GM19463 (cell line): ENCODE data around the gene HEG1.

Experiments used
- ATAC-seq: cut with Tn5 transposase; IDR thresholded peaks from one replicate; pipeline ENCODE4 v1.9.1; 2021; ENCODE audit warnings: mild to moderate bottlenecking, moderate library complexity; ENCODE audit not compliant: unreplicated experiment

The HEG1 gene

GRCh38 chr3:125050488-125051090 lies 5.2 kb downstream of the HEG1 start:
- no peak for ATAC-seq

- ATAC-seq: no peak
These were observed 7.5 kb downstream of the HEG1 start for GRCh38 chr3:125048282-125048681.

GRCh38 chr3:125045965-125046364 lies 9.8 kb downstream of the HEG1 start:
- no peak for ATAC-seq

DNA sequence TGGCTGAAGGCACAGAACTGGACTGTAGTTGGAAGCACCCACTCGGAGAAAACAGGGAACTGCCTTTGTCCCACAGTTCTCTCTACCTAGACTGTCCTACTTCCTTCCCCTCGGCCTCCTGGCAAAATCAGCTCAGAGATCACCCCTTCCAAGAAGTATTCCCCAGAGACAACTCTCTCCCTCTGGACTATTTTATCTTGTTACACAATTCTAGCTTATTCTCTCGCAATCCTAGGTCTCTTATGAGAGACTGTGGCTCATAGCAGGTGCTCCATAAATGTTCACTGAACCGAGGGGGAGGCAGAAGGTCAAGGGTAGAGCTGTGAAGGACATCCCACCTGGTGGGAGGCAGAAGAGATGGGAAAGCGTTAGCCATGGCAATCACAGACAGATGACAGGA lies 10.6 kb downstream of the HEG1 start:
- no peak for ATAC-seq

DNA sequence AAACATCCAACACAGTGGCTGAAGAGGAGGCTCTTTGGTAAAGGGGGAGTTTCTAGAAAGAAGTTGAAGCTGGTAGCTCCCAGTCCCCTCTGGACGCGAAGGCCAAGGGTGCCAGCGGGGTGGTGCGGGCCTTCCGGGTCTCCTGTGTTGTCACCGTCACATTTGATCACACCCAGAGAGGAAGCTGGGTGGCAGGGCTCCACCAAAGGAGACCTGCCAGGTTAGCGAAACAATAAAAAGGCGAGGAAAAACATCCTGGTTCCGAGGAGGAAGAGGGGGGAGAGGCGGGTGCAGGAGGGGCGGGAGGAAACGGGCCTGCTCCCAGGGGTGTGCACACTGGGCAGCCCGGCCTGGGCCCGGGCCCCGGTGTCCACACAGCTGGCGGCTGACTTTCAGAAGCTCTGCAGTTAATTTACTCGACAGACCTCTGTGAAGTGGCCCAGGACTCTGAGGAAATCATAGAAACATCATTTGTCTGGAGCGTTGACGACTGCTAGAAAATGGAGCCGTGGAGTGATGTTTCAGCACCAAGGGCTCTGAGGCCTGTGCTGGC lies 12.1 kb downstream of the HEG1 start:
- no peak for ATAC-seq

- no peak for ATAC-seq
These were observed 12.9 kb downstream of the HEG1 start for GRCh38 chr3:125042725-125043406.

DNA sequence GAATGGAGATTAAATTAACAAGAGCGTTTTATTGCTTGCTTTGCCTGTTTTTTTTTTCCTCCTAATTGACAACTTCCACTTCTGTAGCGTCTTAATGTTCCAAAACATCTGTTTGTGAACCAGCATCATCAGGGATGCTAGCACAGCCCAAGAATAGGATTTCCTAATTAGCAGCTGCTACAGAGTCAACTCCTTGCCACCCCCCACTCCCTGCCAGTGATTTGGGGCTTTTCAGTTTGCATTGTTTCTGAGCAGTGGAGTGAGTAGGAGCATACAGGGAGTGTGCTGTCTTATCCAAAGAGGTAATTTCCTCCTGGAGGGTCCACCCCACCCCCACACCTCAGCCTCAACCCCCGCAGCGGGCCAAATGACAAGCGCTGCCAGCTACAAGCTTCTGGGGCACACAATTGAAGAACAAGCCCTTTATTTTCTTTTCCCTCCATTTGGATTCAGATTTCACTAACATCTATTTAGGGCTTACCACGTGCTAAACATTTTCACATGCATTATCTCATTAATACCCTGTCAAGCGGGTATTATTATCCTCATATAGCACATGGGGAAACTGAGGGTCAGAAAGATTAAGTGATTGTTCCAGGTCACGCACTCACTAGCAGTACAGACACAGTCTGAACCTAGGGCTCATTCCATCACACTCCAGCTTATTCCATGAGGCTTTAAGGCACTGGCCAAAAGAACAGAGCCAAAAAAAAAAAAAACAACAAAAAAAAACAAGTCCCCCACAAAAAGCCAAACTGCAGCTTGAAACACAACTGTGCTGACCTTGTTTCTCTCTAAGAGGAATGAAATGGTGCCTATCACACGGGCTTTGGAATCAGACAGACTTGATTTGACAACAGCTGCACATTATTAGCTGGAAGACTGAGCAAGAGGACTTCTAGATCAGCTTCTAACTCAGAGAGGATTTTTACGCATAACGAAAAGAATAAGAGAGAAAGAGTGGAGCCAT lies 16.4 kb downstream of the HEG1 start:
- ATAC-seq: no peak

GRCh38 chr3:125037498-125038150 lies 18.2 kb downstream of the HEG1 start:
- no peak for ATAC-seq

- peak; percentile 67 for ATAC-seq
These were observed 20.6 kb downstream of the HEG1 start for GRCh38 chr3:125035217-125035616.

- no peak for ATAC-seq
These were observed 22.2 kb downstream of the HEG1 start for GRCh38 chr3:125033616-125034015.

- no peak for ATAC-seq
These were observed 22.7 kb downstream of the HEG1 start for GRCh38 chr3:125033135-125033534.

DNA sequence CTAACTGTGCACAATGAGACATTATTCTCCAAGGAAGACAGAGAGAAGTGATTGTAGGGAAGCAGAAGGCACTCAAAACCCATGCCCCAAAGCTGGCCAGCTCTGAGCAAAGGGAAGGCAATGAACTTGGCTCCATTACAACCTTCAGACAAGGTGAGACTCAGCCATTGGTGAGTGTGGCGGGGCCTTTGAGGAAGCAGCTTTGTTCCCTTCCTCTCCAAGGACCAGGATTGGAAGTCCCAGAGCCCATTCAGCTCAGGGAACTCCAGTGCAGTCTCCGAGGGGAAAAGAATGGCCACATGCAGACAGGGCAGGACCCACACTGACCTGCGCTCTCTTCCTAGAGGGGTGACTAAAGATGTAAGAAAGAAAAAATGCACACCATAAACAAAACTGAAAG lies 23.1 kb downstream of the HEG1 start:
- ATAC-seq: no peak

GRCh38 chr3:125032100-125032643 lies 23.6 kb downstream of the HEG1 start:
- no peak for ATAC-seq

DNA sequence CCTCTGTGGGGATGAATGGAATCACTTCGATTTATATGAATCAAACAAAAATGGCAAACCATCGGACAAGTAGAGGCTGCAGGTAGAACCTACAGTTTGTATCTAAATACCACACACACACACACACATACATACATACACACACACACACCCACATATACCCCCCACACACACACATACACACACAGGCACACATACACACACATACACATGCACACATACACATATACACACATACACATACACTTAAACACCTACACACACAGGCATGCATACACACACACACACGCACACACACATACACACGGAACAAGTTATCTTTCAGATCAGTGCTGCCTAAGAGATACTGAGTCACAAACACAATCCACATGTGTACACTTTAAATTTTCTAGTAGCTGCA lies 24.3 kb downstream of the HEG1 start:
- no peak for ATAC-seq

- ATAC-seq: no peak
These were observed 27.1 kb downstream of the HEG1 start for GRCh38 chr3:125028657-125029056.

- no peak for ATAC-seq
These were observed 30.2 kb downstream of the HEG1 start for GRCh38 chr3:125025642-125026041.

DNA sequence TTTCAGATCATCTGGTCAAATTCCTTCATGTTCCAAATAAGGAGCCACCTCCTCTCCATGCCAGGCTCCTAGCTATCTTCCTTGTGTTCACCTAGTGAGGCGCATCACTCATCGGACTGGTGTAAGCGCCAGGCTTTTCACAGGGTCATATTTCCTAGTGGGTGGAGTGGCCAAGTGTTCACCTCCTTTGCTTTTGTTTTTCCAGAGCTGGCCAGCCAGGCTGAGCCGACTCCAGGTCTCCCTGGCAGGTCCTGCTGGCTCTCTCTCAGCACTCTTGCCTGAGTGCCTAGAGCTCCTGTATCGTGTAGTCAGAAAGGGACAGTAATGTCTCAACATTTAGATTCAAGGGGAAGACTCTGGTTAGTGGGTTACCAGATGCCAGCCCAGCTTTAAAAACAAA lies 31.0 kb downstream of the HEG1 start:
- ATAC-seq: no peak

GRCh38 chr3:125023833-125024555 lies 31.8 kb downstream of the HEG1 start:
- no peak for ATAC-seq

DNA sequence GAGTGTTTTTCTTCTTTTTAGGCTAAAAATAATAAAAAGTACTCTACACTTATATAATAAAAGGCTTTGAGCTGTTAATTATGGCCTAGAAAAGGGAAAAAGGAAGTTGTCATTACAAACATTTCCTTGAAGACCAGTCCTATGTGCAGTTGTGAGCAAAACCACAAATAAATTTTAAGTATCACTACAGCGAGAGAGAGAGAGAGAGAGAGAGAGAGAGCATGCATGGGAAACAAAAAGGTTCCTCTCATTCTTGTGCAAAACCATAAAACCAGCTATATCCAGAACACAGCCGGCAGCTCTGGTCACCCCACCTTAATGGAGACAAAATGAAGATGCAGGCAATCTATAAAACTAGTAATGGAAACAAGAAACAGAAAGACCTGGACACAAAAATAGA lies 33.6 kb downstream of the HEG1 start:
- no peak for ATAC-seq

- no peak for ATAC-seq
These were observed 36.5 kb downstream of the HEG1 start for GRCh38 chr3:125019271-125019670.
